ENCODE data around the gene NDUFS6.
A peak's percentile ranks its signal among the peaks of the same experiment; 100 is the strongest.
"Not testable (repeated sequence)": the region's sequence is repeated elsewhere in the genome, so short reads cannot be mapped to it uniquely, and the experiment has no call there.

The NDUFS6 gene

GRCh38 chr5:1799110-1799601, 2.1 kb upstream of the NDUFS6 start:
- DNase-seq = peak; percentile 26

- peak; percentile 92 for DNase-seq
These were observed 1.4 kb upstream of the NDUFS6 start, which contains the start of gene MRPL36 for GRCh38 chr5:1799602-1800471. Gene MRPL36, minus strand, starts transcription at chr5:1799837. Its CDS starts 902 bp downstream, at chr5:1798935.

GRCh38 chr5:1800472-1801221, 560 bp upstream of the NDUFS6 start:
- DNase-seq = peak; percentile 48

- no peak for DNase-seq
These were observed 724 bp downstream of the NDUFS6 start for GRCh38 chr5:1801967-1802295.

GRCh38 chr5:1803192-1803591, 2.0 kb downstream of the NDUFS6 start:
- DNase-seq = no peak

GRCh38 chr5:1804001-1804690, 2.9 kb downstream of the NDUFS6 start:
- no peak for DNase-seq

GRCh38 chr5:1805326-1805725, 4.1 kb downstream of the NDUFS6 start:
- DNase-seq = no peak

GRCh38 chr5:1805736-1806135, 4.5 kb downstream of the NDUFS6 start:
- DNase-seq = no peak

- DNase-seq = no peak
These were observed 5.0 kb downstream of the NDUFS6 start for GRCh38 chr5:1806199-1806598.

- DNase-seq = no peak
These were observed 5.8 kb downstream of the NDUFS6 start for GRCh38 chr5:1806974-1807373.

GRCh38 chr5:1807451-1808185, 6.4 kb downstream of the NDUFS6 start:
- no peak for DNase-seq

- DNase-seq = no peak
These were observed 7.2 kb downstream of the NDUFS6 start for GRCh38 chr5:1808439-1808838.

GRCh38 chr5:1809416-1810035, 8.3 kb downstream of the NDUFS6 start:
- no peak for DNase-seq

- DNase-seq = no peak
These were observed 9.4 kb downstream of the NDUFS6 start for GRCh38 chr5:1810581-1811101.

GRCh38 chr5:1814183-1815020, 13.2 kb downstream of the NDUFS6 start:
- no peak for DNase-seq

- no peak for DNase-seq
These were observed 14.0 kb downstream of the NDUFS6 start for GRCh38 chr5:1815071-1815786.

GRCh38 chr5:1815881-1816292, 14.7 kb downstream of the NDUFS6 start:
- DNase-seq = no peak

- not testable (repeated sequence) for DNase-seq
These were observed 15.4 kb downstream of the NDUFS6 start for GRCh38 chr5:1816495-1817089.

- DNase-seq = no peak
These were observed 16.2 kb downstream of the NDUFS6 start for GRCh38 chr5:1817261-1818043.
